Activated CD8-positive, alpha-beta memory T cell treated with anti-CD3 and anti-CD28 coated beads, Interleukin-2, amount 50 U/mL, for 4 hours (primary cell): ENCODE data around the gene ZNF552.
"Not testable (repeated sequence)": the region's sequence is repeated elsewhere in the genome, so short reads cannot be mapped to it uniquely, and the experiment has no call there.

Experiments
- DNase-seq: peaks from one replicate; pipeline ENCODE4 v3.0.0-alpha.2; 2020

The ZNF552 gene

DNA sequence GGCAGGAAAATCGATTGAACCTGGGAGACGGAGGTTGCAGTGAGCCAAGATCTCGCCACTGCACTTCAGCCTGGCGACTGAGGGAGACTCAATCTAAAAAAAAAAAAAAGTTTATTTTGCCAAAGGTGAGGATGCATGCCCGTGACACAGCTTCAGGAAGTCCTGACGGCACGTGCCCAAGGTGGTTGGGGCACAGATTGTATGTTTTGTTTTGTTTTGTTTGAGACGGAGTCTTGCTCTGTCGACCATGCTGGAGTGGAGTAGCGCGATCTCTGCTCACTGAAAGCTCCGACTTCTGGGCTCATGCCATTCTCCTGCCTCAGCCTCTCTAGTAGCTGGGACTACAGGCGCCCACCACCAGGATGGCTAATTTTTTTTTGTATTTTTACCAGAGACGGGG lies 3.3 kb upstream of the ZNF552 start:
- DNase-seq = no peak

DNA sequence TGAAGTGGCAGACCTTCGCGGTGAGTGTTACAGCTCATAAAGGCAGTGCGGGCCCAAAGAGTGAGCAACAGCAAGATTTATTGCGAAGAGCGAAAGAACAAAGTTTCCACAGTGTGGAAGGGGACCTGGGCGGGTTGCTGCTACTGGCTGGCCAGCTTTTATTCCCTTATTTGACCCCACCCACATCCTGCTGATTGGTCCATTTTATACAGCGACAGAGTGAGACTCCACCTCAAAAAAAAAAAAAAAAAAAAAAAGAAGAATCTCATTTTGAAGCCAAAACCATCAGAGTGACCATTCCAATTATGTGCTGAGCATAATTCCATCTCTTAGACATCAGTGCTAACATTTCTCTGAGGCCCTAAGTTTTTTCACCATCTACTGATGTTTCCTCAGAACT lies 1.9 kb upstream of the ZNF552 start:
- no peak for DNase-seq

DNA sequence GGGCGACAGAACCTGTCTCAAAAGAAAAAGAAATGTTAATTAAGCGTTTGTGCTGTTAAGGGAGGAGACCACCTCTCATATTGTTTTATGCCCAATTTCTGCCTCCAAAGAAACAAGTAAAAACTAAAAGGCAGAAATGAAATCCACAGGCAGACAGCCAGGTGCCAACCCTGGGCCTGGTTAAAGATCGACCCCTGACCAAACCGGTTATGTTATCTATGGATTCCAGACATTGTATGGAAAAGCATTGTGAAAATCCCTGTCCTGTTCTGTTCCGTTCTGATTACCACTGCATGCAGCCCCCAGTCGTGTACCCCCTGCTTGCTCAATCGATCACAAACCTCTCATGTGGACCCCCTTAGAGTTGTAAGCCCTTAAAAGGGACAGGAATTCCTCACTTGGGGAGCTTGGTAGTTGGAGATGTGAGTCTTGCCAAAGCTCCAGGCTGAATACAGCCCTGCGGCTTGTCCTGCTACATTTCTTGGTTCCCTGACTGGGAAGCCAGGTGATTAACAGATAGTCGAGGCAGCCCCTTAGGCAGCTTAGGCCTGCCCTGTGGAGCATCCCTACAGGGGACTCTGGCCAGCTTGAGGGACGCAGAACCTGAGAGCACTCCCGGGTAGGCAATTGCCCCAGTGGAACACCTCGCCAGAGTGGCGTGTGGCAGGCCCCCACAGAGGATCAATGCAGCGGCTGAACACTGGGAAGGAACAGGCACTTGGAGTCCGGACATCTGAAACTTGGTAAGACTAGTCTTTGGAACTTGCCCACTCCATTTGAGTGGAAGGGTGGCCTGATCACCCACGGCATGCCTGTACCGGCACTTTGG lies 748 bp upstream of the ZNF552 start:
- no peak for DNase-seq

DNA sequence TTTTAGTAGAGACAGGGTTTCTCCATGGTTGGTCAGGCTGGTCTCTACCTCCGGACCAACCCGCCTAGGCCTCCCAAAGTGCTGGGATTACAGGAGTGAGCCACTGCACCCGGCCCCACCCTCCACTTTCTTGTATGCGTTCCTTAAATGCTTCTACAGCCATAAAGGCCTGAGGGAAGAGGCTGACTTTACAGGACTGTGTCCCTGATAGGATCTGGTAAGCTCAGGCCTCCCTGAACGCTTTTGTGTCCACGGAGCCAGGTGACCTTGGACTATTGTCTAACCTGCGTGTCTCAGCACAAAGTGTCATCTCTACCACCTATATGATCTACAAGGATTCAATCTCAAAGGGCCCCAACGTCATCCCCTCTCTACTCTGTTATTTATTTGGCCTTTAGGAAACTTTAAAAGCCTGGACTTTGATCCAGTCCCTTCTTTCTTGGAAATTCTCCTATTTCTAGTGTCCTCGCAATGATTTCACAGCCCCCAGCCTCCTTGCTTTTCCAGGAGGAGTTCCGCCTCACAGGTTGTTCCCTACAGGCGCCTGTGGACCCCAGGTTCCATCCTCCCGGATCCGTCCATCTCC lies 701 bp downstream of the ZNF552 start:
- no peak for DNase-seq

DNA sequence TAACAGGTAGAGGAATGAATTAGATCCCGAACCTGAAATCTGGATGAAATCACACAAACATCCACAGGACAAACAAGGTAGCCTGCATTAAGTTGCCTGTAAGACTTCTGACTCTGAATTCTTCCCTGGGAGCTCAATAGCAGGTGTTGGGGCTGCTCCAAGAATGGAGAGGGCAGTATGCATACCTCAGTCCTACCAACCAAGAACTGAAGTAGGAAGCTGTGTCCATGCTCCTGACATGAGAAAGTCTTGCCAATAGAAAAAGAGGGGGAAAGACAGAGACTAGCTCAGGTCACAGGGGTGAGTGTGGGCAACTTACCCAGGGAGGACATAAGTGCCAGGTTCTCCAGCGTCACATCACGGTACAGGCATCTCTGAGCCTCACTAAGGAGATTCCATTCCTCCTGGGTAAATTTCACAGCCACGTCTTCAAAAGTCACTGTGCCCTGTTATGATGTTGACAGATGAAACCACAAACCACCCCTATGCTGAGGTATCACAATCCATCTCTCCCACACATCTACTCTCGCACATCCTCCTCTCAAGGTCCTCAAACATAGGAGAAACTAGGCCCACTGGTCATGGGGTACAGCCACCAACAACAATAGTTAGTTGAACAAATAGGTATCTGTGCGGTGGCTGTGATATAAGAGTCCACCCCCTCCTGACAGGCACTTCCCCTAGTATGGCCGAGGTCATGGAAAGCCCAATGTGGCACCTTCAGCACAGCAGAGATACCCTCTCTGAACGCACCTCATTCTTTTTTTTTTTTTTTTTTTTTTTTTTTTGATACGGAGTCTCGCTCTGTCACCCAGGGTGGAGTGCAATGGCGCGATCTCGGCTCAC lies 1.5 kb downstream of the ZNF552 start:
- not testable (repeated sequence) for DNase-seq

DNA sequence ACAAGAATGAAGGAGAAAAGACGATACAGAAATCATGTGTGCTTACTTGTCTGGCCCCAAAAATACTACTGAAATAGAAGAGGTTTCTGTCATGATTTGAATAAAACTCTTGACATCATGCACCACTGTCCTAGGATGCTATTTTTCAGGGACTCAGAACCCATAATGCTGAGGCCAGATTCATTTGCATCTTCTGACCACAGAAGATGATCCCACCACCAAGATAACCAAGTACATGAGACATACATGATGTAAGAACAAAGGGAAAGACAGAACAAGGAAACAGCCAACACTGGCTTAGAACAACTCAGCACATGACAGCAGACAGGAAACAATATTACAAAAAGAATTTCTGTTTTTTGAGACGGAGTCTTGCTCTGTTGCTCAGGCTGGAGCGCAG lies 2.5 kb downstream of the ZNF552 start:
- DNase-seq = no peak

GRCh38 chr19:57810410-57811295 lies 4.1 kb downstream of the ZNF552 start:
- not testable (repeated sequence) for DNase-seq

GRCh38 chr19:57807541-57807940 lies 7.2 kb downstream of the ZNF552 start:
- DNase-seq = no peak

- DNase-seq = no peak
Observed at GRCh38 chr19:57803594-57804325, 11.0 kb downstream of the ZNF552 start.

GRCh38 chr19:57803265-57803593 lies 11.5 kb downstream of the ZNF552 start:
- no peak for DNase-seq

- no peak for DNase-seq
Observed at GRCh38 chr19:57802269-57802668, 12.4 kb downstream of the ZNF552 start.

DNA sequence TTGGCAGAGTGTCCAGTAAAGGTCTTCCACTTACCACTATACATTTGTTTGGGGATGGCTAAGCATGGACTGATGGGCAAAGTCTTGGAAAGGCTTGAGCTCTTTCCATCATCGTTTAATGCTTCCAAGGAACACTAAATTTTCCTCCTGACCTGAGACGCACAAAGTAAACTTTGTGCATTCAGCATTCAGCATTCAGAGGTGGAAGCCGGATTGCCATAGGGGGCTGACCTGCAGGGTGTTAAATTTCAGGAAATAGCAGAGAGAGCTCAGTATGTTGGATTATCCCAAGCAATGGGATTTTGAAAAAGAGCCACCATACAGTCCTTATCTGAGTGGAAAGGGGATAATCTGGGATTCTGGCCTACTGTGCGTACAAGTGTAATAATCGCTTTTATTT lies 14.0 kb downstream of the ZNF552 start:
- no peak for DNase-seq

GRCh38 chr19:57796580-57796979 lies 18.1 kb downstream of the ZNF552 start:
- DNase-seq = not testable (repeated sequence)

DNA sequence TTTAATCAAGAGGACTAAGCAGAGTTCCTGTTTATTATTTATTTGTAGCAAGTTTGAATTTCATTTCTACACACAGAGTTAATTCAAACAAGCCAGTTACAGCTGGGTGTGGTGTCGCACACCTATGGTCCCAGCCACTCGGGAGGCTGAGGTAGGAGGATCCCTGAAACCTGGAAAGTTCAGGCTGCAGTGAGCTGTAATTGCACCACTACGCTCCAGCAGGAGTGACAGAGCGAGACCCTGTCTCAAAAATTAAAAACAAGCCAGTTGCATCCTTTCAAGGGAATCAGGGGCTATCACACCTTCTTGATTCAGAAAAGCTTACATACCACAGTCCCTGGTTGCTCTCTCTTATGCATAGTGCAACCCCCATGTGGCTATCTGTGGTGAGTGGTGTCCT lies 25.4 kb downstream of the ZNF552 start:
- DNase-seq = no peak

DNA sequence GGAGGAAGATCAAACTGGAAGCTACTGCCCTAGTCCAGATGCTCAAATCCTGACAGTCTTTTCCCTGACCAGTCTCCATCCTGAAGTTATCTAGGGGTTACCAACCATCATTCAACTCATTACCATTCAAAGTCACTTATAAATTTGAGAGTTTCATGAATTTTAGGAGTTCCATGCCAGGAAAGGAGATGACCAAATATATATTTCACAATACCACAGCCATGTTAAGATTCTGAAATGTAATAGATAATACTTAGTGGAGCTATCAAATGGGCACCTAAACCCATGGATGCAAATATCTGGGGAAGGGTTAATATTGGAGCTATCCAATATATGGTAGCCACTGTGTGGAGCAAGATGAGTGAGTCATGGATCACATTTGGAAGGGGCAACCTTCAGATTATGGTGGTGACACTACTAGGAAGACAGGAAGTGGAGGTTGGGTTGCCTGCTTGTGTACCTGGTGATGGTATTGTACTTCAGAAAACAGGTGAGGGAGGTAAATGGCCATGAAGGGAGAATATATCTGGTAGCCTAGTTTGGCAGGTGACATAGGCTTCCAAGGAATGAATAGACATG lies 26.5 kb downstream of the ZNF552 start:
- DNase-seq = no peak

GRCh38 chr19:57786906-57787305 lies 27.8 kb downstream of the ZNF552 start:
- no peak for DNase-seq

DNA sequence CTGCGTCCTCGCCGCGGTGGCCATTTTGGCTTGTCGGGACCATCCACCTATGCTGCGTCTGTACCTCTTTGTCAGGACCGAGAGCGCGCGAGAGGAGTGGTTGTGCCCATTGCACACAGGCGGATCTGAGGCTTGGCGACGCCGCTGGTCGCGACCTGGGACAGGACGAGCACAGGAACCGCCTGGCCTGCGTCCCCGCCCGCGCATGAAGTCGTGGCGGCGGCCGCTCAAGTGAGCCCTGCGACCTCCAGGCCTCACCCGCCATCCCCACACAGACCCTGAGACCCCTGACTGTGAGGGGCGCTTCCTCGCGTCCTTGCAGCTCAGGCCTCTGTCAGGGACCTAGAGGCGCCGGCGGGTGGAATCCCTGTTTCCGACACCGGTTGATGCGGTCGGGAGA lies 28.4 kb downstream of the ZNF552 start:
- DNase-seq = no peak

DNA sequence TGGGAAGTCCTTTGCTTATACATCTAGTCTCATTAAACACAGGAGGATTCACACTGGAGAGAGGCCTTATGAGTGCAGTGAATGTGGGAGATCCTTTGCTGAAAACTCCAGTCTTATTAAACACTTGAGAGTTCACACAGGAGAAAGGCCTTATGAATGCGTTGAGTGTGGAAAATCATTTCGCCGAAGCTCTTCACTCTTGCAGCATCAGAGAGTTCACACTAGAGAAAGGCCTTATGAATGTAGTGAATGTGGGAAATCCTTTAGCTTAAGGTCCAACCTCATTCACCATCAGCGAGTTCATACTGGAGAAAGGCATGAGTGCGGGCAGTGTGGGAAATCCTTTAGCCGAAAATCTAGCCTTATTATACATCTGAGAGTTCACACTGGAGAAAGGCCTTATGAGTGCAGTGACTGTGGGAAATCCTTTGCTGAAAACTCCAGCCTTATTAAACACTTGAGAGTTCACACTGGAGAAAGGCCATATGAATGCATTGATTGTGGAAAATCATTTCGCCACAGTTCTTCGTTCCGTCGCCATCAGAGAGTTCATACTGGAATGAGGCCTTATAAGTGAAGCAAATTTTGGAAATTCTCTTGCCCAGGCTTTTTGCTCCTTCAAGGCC lies 35.4 kb downstream of the ZNF552 start:
- no peak for DNase-seq

DNA sequence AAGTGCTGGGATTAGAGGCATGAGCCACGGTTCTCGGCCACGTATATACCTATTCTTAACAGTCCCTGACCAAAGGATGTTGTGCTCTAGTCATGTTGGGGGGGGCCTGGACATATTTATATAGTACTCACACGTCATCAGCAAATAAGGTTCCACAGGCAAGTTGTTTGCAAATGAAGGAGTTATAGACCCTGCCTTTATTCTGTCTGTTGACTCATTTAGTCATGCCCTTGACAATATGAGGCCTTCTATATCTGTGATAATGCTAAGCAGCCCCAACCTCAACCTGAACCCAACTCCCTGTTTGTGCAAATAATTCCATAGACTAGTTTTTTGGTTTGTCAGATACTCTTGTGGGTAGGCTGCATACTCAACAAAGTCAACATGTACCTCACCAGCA lies 36.4 kb downstream of the ZNF552 start:
- no peak for DNase-seq

DNA sequence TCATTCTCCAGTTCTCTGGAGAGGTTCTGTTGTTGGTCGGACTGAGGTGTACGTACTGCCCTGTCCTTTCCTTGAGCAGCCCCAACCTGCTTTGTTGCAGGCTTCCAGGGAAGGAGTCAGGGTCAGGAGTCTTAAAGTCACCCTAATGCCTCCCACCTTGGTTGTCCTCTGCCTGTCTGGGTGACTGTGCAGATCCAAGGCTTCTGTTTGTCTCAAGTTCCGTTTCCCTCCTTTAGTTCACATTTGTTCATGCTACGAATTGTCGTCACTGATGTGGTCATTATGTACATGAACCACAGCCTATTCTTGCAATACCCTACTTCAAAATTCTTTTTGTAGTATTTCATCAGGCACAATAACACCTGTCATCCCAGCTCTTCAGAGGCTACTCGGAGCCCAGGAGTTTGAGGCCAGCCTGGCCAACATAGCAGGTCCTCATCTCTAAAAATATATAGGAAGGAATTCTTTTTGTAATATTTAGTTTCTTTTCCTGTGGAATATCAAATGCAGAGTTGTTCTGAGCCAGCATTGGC lies 37.9 kb downstream of the ZNF552 start:
- DNase-seq = no peak

- no peak for DNase-seq
Observed at GRCh38 chr19:57773488-57773887, 41.2 kb downstream of the ZNF552 start.
